Ishikawa (cell line): ENCODE results near the gene ITLN2.

Experiments used
- CEBPB ChIP-seq: IDR thresholded peaks from 2 replicates; pipeline ENCODE4 v1.6.1; 2012
- CREB1 ChIP-seq: IDR thresholded peaks from 2 replicates; pipeline ENCODE4 v1.6.1; 2012; ENCODE audit warnings: low read depth
- EGR1 ChIP-seq: IDR thresholded peaks from 2 replicates; pipeline ENCODE4 v1.6.1; 2012
- EP300 ChIP-seq: IDR thresholded peaks from 2 replicates; pipeline ENCODE4 v1.6.1; 2012; ENCODE audit warnings: borderline replicate concordance
- FOXM1 ChIP-seq: IDR thresholded peaks from 2 replicates; pipeline ENCODE4 v1.6.1; 2012; ENCODE audit warnings: low read depth, borderline replicate concordance
- NFIC ChIP-seq: IDR thresholded peaks from 2 replicates; pipeline ENCODE4 v1.6.1; 2012
- RAD21 ChIP-seq: IDR thresholded peaks from 2 replicates; pipeline ENCODE4 v1.6.1; 2012; ENCODE audit warnings: low read depth
- TAF1 ChIP-seq: IDR thresholded peaks from 2 replicates; pipeline ENCODE4 v1.6.1; 2012; ENCODE audit warnings: low read depth, mild to moderate bottlenecking
- TCF12 ChIP-seq: IDR thresholded peaks from 2 replicates; pipeline ENCODE4 v1.6.1; 2012; ENCODE audit warnings: low read depth
- TEAD4 ChIP-seq: IDR thresholded peaks from 2 replicates; pipeline ENCODE4 v1.6.1; 2012
- YY1 ChIP-seq: IDR thresholded peaks from 2 replicates; pipeline ENCODE4 v1.6.1; 2012; ENCODE audit warnings: low read depth
- ZBTB7A ChIP-seq: IDR thresholded peaks from 2 replicates; pipeline ENCODE4 v1.6.1; 2012; ENCODE audit warnings: low read depth
- TF ChIP-seq, protein P1 (sequence below): IDR thresholded peaks from 2 replicates; pipeline ENCODE4 v1.6.1; 2012
- TF ChIP-seq, protein P2 (sequence below): IDR thresholded peaks from 2 replicates; pipeline ENCODE4 v1.6.1; 2012
- TF ChIP-seq, protein P3 (sequence below): IDR thresholded peaks from 2 replicates; pipeline ENCODE4 v1.6.1; 2012; ENCODE audit warnings: low read depth, mild to moderate bottlenecking

ITLN2 gene

DNA sequence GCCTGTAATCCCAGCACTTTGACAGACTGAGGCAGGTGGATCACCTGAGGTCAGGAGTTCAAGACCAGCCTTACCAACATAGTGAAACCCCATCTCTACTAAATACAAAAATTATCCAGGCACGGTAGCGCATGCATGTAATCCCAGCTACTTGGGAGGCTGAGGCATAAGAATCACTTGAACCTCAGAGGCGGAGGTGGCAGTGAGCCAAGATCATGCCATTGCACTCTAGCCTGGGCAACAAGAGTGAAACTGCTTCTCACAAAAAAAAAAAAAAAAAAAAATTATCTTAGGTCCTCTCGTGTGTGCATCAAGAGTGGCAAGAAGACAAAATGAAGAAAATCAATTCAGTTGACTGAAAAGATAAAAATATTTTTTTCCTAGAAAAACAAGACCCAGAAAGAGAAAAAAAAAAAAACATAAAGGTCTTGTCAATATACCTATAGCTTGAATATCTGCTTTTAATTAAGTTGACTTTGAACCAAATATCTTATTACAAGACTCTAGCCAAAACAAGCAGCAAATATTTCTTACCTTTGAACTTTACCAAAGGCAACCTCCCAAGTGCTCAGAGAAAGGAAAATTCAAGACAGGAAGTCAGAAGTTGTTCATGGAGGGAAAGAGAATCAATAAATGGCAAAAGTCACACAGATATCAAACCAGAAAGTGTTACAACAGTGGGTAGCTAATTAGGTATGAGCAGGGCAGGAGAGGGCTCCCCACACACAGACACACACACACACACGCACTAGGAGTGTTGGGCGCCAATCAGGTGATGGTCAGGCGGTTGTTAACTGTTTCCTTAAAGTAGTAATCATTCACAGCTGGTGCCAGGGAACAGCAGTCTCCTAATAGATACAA lies 29.6 kb downstream of the ITLN2 start:
- no peak for TF ChIP-seq FOXM1
- no peak for TF ChIP-seq TCF12
- no peak for TF ChIP-seq YY1

DNA sequence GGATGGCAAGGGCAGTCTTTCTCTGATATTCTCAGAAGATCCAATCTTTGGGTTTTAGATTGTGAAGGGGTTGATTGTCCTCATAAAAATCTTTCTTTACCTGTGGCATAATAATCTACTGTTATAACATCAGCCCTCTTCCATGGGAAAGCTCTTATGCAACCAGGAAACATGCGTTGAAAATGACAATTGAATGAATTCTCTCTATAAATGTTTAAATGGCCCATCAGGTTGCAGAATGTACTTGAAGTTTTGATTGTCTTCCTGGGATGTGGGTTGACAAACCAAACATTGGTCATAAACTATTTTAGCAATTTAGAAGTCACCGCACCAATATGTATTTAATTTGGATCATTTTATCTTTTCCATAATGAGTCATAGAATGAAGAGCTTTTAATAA lies 37.9 kb downstream of the ITLN2 start:
- TF ChIP-seq ZBTB7A, result no peak
- no peak for TF ChIP-seq TEAD4
- TF ChIP-seq, protein P1, sequence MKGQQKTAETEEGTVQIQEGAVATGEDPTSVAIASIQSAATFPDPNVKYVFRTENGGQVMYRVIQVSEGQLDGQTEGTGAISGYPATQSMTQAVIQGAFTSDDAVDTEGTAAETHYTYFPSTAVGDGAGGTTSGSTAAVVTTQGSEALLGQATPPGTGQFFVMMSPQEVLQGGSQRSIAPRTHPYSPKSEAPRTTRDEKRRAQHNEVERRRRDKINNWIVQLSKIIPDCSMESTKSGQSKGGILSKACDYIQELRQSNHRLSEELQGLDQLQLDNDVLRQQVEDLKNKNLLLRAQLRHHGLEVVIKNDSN, result no peak
- no peak for TF ChIP-seq CEBPB
- no peak for TF ChIP-seq TCF12
- no peak for TF ChIP-seq EP300
- TF ChIP-seq FOXM1, result no peak
- TF ChIP-seq NFIC, result no peak
- TF ChIP-seq RAD21, result no peak
- TF ChIP-seq, protein P2, sequence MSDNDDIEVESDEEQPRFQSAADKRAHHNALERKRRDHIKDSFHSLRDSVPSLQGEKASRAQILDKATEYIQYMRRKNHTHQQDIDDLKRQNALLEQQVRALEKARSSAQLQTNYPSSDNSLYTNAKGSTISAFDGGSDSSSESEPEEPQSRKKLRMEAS, result no peak
- no peak for TF ChIP-seq YY1
- no peak for TF ChIP-seq EGR1

DNA sequence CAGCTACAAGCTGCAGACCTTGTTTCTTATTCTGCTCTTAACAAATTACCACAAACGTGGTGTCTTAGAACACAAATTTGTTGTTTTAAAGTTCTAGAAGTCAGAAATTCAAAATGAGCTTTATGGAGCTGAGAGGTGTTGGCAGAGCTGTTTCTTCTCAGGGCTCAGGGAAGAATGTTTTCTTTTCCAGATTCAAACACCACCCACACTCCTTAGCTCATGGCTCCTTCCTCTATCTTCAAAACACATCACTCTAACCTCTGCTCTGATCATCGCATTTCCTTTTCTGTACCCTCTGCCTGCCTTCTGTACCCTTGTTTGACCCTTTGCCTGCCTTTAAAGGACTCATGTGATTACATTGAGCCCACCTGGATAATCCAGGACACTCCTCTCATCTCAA lies 42.7 kb downstream of the ITLN2 start:
- TF ChIP-seq, protein P1, result no peak
- TF ChIP-seq ZBTB7A (no peak), TEAD4 (no peak), EGR1 (no peak), RAD21 (no peak), TAF1 (no peak), NFIC (no peak)
- TF ChIP-seq, protein P3, sequence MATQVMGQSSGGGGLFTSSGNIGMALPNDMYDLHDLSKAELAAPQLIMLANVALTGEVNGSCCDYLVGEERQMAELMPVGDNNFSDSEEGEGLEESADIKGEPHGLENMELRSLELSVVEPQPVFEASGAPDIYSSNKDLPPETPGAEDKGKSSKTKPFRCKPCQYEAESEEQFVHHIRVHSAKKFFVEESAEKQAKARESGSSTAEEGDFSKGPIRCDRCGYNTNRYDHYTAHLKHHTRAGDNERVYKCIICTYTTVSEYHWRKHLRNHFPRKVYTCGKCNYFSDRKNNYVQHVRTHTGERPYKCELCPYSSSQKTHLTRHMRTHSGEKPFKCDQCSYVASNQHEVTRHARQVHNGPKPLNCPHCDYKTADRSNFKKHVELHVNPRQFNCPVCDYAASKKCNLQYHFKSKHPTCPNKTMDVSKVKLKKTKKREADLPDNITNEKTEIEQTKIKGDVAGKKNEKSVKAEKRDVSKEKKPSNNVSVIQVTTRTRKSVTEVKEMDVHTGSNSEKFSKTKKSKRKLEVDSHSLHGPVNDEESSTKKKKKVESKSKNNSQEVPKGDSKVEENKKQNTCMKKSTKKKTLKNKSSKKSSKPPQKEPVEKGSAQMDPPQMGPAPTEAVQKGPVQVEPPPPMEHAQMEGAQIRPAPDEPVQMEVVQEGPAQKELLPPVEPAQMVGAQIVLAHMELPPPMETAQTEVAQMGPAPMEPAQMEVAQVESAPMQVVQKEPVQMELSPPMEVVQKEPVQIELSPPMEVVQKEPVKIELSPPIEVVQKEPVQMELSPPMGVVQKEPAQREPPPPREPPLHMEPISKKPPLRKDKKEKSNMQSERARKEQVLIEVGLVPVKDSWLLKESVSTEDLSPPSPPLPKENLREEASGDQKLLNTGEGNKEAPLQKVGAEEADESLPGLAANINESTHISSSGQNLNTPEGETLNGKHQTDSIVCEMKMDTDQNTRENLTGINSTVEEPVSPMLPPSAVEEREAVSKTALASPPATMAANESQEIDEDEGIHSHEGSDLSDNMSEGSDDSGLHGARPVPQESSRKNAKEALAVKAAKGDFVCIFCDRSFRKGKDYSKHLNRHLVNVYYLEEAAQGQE, result no peak

DNA sequence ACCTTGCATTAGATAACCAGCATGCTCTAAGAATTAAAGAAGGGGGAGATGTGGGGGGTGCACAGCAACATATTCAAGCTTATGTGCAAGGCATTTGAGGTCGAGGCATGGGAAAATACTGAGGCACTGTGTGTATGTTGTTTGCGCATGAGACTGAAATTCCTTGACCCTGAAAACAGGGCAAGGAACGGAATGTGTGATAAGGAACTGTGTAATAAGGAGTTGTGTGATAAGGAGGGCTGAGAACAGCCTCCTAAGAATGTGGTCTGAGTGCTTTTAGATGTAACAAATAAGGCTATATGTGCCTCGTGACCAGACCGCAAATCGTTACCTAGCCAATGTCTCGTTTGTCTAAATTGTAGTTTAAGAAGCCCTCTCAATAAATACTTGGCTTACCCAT lies 43.2 kb downstream of the ITLN2 start:
- TF ChIP-seq RAD21 (no peak), NFIC (no peak), ZBTB7A (no peak), YY1 (no peak), TAF1 (no peak), FOXM1 (no peak), EP300 (no peak), TCF12 (no peak)

DNA sequence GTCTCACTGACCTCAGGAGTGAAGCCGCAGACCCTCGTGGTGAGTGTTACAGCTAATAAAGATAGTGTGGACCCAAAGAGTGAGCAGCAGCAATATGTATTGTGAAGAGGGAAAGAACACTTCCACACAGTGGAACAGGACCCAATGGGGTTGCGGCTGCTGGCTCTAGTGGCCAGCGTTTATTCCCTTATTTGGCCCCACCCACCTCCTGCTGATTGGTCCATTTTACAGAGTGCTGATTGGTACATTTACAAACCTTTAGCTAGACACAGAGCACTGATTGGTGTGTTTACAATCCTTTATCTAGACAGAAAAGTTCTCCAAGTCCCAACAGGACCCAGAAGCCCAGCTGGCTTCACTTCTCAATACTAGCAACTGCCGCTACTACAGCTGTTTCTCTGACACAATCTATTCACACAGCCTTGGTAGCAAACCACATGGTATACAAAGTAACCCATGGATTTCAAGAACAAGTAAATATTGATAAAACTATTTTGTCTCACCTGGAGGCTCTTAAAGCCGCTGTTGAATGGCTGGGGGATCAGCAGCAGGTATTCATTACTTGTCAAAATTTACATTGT lies 44.3 kb downstream of the ITLN2 start:
- TF ChIP-seq NFIC (no peak), YY1 (no peak), CEBPB (no peak), RAD21 (no peak), EGR1 (no peak), TCF12 (no peak), CREB1 (no peak), FOXM1 (no peak)
- TF ChIP-seq, protein P3, result no peak
- TF ChIP-seq, protein P2, result no peak
- TF ChIP-seq, protein P1, result no peak
